Measurements from ENCODE around the gene UNC45B. TPM values are rescaled to one million over a fixed set of nuclear protein-coding genes. Genes with fewer than 3 reads are reported as not detected.

Gene UNC45B
- total RNA-seq, 1 donor from 2014 or later = not detected

DNA sequence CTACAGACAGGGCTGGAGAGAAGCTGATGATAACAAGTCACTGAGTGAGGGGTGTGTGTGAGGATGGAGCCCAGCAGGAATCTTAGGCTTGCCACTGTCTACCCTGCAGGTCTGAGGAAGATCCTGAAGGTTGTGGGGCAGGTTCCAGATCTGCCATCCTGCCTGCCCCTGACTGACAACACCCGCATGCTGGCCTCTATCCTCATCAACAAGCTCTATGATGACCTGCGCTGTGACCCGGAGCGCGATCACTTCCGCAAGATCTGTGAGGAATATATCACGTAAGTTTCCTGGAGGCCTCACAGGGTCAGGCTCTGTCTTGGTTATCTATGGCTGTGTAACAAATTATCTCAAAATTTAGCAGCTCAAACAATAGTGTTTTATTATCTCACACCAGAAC, 16.3 kb downstream of the UNC45B start:
- H3K9me3 Mint-ChIP-seq (ENCODE audit: unreplicated experiment) = no peaks in the 10 kb centered on the region
- H3K27ac Mint-ChIP-seq (ENCODE audit: unreplicated experiment) = no peak overlapping the region
- H3K36me3 Mint-ChIP-seq (ENCODE audit: unreplicated experiment) = no peaks in the 10 kb centered on the region
- peaks cover 28% of the 10 kb centered on the region for H3K27me3 Mint-ChIP-seq (ENCODE audit: unreplicated experiment)
- H3K4me1 Mint-ChIP-seq (ENCODE audit: unreplicated experiment) = no peaks in the 10 kb centered on the region
- H3K4me3 Mint-ChIP-seq (ENCODE audit: unreplicated experiment) = no peak overlapping the region
- TF ChIP-seq, protein P1, sequence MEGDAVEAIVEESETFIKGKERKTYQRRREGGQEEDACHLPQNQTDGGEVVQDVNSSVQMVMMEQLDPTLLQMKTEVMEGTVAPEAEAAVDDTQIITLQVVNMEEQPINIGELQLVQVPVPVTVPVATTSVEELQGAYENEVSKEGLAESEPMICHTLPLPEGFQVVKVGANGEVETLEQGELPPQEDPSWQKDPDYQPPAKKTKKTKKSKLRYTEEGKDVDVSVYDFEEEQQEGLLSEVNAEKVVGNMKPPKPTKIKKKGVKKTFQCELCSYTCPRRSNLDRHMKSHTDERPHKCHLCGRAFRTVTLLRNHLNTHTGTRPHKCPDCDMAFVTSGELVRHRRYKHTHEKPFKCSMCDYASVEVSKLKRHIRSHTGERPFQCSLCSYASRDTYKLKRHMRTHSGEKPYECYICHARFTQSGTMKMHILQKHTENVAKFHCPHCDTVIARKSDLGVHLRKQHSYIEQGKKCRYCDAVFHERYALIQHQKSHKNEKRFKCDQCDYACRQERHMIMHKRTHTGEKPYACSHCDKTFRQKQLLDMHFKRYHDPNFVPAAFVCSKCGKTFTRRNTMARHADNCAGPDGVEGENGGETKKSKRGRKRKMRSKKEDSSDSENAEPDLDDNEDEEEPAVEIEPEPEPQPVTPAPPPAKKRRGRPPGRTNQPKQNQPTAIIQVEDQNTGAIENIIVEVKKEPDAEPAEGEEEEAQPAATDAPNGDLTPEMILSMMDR (IDR thresholded peaks at IDR 0.05) = no peak
- no peak for DNase-seq (ENCODE audit: extremely low spot score, unreplicated experiment)

GRCh38 chr17:35164716-35165115, 17.1 kb downstream of the UNC45B start:
- H3K4me3 Mint-ChIP-seq (ENCODE audit: unreplicated experiment) = no peak overlapping the region
- H3K27ac Mint-ChIP-seq (ENCODE audit: unreplicated experiment) = no peak overlapping the region
- H3K36me3 Mint-ChIP-seq (ENCODE audit: unreplicated experiment) = no peaks in the 10 kb centered on the region
- no peaks in the 10 kb centered on the region for H3K9me3 Mint-ChIP-seq (ENCODE audit: unreplicated experiment)
- no peaks in the 10 kb centered on the region for H3K4me1 Mint-ChIP-seq (ENCODE audit: unreplicated experiment)
- DNase-seq (ENCODE audit: extremely low spot score, unreplicated experiment) = no peak
- H3K27me3 Mint-ChIP-seq (ENCODE audit: unreplicated experiment) = peaks cover 28% of the 10 kb centered on the region
- TF ChIP-seq, protein P1 (IDR thresholded peaks at IDR 0.05) = no peak

DNA sequence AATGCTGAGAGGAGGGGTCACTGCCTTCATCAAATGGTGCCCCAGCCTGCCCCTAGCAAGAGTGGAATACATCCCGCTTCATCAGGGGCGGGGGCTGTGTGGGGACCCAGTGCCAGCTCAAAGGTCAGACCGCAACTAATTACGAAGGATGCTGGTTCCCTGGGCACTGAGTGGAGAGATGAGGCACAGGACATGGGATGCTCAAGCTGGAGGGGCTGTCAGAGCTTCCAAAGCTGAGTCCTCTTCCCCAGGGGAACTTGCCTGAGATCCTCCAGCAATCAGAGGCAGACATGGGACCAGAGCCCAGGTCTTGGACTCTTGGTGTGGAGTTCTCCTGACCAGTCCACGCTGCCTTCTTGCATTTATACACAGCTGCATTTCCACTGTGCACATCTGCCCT, 18.9 kb downstream of the UNC45B start:
- H3K4me1 Mint-ChIP-seq (ENCODE audit: unreplicated experiment) = no peaks in the 10 kb centered on the region
- TF ChIP-seq, protein P1 (IDR thresholded peaks at IDR 0.05) = no peak
- no peaks in the 10 kb centered on the region for H3K36me3 Mint-ChIP-seq (ENCODE audit: unreplicated experiment)
- no peak for DNase-seq (ENCODE audit: extremely low spot score, unreplicated experiment)
- no peaks in the 10 kb centered on the region for H3K9me3 Mint-ChIP-seq (ENCODE audit: unreplicated experiment)
- no peak overlapping the region for H3K4me3 Mint-ChIP-seq (ENCODE audit: unreplicated experiment)
- peaks cover 15% of the 10 kb centered on the region for H3K27me3 Mint-ChIP-seq (ENCODE audit: unreplicated experiment)
- H3K27ac Mint-ChIP-seq (ENCODE audit: unreplicated experiment) = no peak overlapping the region

- DNase-seq (ENCODE audit: extremely low spot score, unreplicated experiment) = no peak
- Mint-ChIP-seq H3K4me1 (ENCODE audit: unreplicated experiment) (no peaks in the 10 kb centered on the region), H3K4me3 (ENCODE audit: unreplicated experiment) (no peak overlapping the region), H3K36me3 (ENCODE audit: unreplicated experiment) (no peaks in the 10 kb centered on the region), H3K27ac (ENCODE audit: unreplicated experiment) (no peak overlapping the region), H3K27me3 (ENCODE audit: unreplicated experiment) (peaks cover 12% of the 10 kb centered on the region), H3K9me3 (ENCODE audit: unreplicated experiment) (no peaks in the 10 kb centered on the region)
- TF ChIP-seq, protein P1 (IDR thresholded peaks at IDR 0.05) = no peak
Measured at GRCh38 chr17:35167046-35167445, 19.4 kb downstream of the UNC45B start.

DNA sequence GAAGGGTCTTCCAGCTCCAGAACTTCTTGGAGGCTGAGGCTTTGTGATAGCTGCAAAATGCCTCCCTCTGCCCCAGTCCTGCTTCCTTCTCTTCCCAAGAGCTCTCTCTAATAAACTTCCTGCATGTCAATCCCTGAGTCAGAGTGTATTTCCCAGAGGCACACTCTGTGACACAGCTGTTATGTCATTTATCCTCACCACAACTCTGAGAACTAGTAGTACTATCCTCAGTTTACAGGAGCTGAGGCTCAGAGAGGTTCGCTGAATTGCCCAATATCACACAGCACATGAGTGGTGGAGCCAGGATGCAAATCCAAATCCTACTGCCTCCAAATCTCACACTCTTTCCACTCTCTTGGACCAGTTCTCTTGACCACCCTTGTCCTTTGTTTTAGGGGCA, 20.0 kb downstream of the UNC45B start:
- TF ChIP-seq, protein P1 (IDR thresholded peaks at IDR 0.05) = no peak
- Mint-ChIP-seq H3K36me3 (ENCODE audit: unreplicated experiment) (no peaks in the 10 kb centered on the region), H3K9me3 (ENCODE audit: unreplicated experiment) (no peaks in the 10 kb centered on the region), H3K4me1 (ENCODE audit: unreplicated experiment) (no peaks in the 10 kb centered on the region), H3K4me3 (ENCODE audit: unreplicated experiment) (no peak overlapping the region), H3K27me3 (ENCODE audit: unreplicated experiment) (peaks cover 10% of the 10 kb centered on the region), H3K27ac (ENCODE audit: unreplicated experiment) (no peak overlapping the region)
- no peak for DNase-seq (ENCODE audit: extremely low spot score, unreplicated experiment)

Data from osteocyte (in vitro differentiated cells).